Stimulated activated CD8-positive, alpha-beta memory T cell treated with anti-CD3 and anti-CD28 coated beads, Interleukin-15, amount 100 ng/mL, for 24 hours (primary cell): ENCODE data around the gene RAB34.

Experiments used
- DNase-seq: peaks from one replicate; pipeline ENCODE4 v3.0.0-alpha.2; 2020; ENCODE audit warnings: low read depth

RAB34 gene

DNA sequence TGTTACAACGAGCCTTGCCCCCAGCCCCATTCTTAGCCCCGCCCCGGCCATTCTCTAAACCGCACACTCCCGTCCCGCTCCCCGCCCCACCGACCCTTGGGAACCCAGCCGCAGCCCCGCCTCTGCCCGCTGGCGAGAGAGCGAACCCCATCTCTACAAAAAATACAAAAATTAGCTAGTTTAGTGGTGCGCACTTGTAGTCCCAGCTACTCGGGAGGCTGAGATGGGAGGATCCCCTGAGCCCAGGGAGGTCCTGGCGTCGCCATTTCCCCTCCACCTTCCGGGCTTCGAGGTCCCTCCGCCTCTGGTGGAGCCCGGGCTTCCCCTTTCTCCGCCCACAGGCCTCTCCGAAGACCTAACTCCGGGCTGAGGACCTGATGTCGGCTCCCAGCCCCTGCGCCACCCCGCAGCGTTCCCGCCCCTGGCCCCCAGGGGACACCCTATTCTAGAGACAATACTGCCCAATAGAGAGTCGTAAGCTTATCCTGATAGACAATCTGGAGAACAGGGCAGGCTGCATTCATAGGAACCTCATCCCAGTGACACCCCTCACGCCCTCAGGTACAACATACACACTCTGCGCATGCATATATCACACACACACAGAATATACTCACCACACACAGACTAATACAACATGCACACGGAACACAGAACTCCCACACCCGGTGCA is 5.5 kb downstream of the RAB34 start:
- DNase-seq, result no peak

GRCh38 chr17:28711723-28712031 is 6.0 kb downstream of the RAB34 start, which contains the start of gene PROCA1:
PROCA1 (minus strand) TSS chr17:28711888; CDS start chr17:28711660, 228 bp downstream.
- DNase-seq, result no peak

DNA sequence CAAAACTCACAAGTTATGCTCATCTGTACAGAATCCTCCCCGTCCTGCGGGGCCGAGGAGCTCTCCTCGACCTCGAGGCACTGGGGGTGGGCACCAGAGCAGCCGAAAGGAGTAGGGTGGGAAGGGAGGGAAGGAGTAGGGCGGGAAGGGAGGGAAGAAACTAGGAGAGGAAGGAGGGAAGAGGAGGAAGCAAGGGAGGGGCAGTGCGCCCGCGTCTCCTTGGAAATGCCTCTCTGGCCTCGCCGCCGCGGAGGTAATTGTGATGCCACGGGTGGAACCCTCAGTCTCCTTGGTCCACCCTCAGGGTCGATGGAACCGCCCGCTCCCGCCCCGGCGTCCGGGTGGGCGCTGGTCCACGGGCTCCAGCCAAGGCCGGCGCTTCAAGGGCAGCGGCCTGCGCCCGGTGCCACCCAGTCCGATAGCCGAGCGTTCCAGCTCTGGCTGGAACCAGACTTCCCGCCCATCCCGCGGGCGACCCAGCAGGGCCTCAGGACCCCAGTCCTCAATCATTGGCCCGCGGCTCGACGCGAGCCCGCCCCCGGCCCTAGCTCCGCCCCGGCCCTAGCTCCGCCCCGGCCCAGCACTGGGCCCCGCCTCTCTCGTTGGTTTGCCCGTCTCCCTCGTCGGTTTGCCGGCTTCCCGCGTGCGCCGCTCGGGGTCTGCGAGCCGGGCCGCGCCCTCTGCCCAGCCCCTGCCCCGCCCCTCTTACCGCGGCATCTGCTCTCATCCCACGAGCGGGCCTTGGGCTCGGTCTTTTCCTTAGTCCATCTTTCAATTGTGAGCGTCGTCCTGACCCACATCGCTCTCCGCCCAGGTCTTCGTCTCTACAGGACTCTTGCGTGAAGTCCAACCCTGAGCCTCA is 6.6 kb downstream of the RAB34 start:
- DNase-seq, result peak; percentile 78

GRCh38 chr17:28707339-28707720 is 10.3 kb downstream of the RAB34 start:
- DNase-seq, result no peak

DNA sequence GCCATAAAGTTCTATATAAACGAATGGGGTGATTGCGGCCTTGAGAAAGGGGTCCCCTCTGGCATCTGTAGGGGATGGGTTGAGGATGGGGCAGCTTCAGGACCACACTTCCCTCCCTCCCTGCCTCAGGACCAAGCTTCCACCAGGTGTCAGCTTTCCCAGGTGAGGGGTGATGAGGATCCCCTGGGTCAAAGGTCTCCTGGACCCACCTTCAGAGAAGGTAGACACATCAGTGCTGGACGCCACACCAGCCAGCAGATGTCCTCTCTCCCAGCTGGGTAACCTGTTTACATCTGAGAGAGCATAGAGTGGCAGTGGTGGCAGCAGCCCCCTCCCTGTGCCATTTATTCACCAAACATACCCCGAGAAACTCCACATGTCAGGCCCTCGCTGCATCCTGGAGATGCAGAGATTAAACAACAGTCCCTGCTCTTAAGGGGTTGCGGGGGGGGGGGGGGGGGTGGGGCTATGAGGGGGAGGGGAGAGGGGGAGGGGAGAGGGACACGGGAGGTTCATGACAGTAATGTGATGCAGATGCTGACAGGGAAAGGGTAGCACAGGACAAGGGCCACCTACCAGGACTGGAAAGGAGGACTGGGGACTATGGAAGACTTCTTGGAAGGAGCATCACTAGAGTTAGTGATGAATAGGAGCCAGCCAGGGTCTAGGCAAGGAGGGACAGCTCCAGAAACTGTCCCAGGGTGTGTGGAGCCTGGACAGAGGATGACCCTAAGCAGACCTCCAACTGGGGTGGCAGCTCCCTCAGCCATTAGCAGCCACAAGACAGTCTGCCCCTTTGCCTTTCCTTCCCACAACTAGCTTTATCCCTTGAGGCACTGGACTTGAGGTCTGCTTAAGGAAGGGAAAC is 11.0 kb downstream of the RAB34 start:
- no peak for DNase-seq

GRCh38 chr17:28705728-28706334 is 11.8 kb downstream of the RAB34 start:
- no peak for DNase-seq

DNA sequence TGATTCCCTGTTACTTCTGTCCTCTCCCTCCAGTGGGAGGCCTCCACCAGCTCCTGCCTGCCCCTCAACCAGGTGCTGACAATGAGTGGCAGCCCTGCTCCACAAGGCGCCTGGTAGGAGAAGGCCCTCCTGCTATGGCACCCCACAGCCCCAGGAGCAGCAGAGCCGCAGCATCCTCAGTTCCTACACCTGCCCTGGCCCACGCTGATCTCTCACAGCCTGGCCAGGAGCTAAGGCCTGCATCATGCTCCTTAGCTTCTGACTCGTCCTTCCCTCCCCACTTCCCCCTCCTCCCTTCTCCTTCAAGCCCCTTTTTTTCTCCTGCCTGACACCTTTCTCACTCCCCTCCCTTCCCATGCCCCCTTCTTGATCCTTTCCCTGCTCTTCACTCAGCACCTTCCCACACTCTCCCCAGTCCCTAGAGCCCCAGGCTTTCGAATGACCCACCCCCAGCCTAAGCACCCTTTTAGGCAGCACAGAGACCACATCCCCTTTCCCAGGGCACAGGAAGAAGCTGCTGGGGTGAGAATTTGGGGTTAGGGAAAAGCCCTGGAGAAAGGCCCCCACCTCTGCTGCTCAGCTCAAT is 12.5 kb downstream of the RAB34 start:
- no peak for DNase-seq

DNA sequence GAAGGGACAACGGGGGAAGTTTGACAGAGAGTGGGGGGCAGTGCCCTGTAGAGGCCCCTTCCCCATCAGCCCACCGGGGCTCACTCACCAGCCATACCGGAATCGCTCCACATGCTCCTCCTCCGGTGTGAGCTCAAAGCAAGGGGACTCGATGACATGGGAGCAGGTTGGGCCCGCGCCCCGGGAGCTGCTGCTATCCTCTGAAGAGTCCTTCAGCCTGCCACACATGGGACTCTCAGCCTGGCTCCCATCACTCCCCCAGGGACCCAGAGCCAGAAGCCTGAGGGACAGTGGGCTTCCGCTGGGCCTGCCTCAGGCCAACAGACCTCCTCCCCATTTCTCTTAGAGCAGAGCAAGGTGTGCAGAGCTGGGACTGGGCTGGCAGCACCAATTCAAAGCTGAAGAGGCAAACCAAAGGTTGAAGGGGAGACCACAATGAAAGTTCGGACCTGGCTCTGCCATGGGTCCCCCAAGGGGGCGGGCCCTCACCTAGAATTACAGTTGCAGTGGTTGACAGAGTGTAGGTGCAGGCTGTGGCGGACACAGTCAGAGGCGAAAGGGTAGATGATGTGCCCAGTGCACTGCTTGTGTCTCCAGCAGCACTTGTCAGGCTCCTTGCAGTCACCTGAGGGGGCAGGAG is 13.3 kb downstream of the RAB34 start:
- DNase-seq, result no peak

- no peak for DNase-seq
These were observed 14.0 kb downstream of the RAB34 start for GRCh38 chr17:28703552-28704218.

- DNase-seq, result no peak
These were observed 14.9 kb downstream of the RAB34 start for GRCh38 chr17:28702752-28703150.

- DNase-seq, result no peak
These were observed 15.5 kb downstream of the RAB34 start for GRCh38 chr17:28702026-28702751.

GRCh38 chr17:28700830-28701492 is 16.7 kb downstream of the RAB34 start:
- no peak for DNase-seq

GRCh38 chr17:28700278-28700677 is 17.4 kb downstream of the RAB34 start:
- DNase-seq, result no peak

GRCh38 chr17:28698253-28698941 is 19.3 kb downstream of the RAB34 start:
- no peak for DNase-seq

DNA sequence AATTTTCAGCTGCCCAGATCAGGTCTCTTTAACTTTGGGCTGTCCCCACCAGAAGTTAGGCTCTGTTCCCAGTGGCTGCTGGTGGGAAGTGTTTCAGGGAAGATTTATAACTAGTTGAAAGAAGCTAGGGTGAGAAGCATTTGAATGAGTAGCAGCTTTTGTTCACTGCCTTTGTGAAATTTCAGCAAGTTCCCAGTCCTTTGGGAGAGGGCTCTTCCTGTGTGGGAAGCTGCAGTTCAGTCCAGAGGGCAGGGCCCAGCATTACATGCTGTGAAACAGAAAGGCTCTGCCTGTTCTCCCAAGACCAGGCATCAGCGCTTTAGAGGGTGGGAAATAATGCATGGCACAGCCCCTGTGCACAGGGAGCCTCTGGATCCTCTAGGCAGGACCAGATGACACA is 23.8 kb downstream of the RAB34 start:
- no peak for DNase-seq

DNA sequence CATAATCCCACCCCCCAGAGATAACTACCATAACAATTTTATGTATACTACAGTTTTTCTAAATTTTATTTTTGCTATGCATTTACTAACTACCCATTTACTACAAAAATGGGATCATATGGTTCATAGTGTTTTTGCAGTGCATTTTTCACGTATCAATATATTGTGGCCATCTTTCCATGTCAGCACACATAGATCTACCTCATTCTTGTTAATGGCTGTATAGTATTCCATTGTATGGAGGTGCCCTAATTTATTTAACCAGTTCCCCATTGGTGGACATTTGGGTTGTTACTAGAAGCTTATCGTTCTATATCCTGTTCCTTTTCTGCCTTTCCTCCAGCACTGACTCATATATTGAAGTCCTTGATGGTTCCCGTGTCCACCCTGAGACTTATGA is 28.7 kb downstream of the RAB34 start:
- no peak for DNase-seq

DNA sequence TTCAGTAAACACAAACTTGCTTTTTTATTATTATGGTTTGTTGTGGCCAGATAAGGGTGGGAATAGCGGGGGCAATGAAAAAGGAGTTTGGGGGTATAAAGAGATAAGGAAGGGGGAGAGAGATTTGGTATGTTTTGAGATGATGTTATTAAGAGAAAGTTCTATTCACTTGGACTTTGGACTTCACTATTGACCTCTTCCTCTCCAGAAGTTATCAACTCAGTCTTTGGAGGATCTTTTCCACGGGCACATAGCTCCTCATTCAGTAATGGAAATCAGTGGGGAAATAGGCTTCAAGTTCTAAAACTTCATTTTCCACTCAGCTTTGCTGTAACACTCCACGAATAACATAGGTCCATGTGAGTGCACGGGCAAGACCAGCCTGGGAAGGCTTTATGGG is 29.2 kb downstream of the RAB34 start:
- no peak for DNase-seq

- no peak for DNase-seq
These were observed 31.4 kb downstream of the RAB34 start for GRCh38 chr17:28686296-28686695.

DNA sequence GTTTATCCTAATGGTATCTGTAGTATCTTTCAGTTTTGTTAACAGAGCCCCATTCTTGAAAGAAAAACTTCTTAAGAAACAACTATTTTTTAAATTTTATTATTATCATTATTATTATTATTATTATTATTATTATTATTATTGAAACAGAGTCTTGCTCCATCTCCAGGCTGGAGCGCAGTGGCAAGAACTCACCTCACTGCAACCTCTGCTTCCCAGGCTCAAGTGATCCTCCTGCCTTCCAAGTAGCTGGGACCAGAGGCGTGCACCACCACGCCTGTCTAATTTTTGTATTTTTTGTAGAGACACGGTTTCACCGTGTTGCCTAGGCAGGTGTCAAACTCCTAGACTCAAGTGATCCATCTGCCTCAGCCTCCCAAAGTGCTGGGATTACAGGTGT is 32.3 kb downstream of the RAB34 start:
- no peak for DNase-seq
